ENCODE measurements around the gene EYS.

EYS gene

DNA sequence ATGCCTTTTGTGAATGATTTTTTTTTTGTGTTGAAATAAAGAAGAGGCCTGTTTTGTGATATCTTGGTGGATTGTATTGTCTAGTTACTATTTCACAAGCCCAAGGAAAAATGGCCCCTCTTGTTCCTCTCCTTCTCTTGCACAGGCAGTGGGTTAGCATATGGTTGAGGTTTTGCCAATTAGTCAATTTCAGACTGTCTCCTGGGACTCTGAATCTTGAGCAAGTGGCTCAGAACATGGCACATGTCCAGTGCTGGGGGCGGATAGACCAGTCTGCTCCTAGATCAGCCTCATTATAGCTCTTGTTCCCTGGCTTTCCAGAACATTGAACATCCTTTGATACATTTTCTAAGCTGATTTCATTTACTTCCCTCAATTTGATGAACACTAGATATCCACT lies 1482.2 kb downstream of the EYS start:
- Histone ChIP-seq H3K79me2 (ENCODE audit: insufficient read depth, low read depth) (no peaks in the 10 kb centered on the region), H2AFZ (ENCODE audit: low read depth) (no peak overlapping the region), H3K27me3 (ENCODE audit: insufficient read depth, low read depth) (no peaks in the 10 kb centered on the region), H3K4me1 (ENCODE audit: low read depth, poor library complexity, severe bottlenecking) (peaks cover 4% of the 10 kb centered on the region), H3K27ac (no peak overlapping the region), H3K4me3 (IDR thresholded peaks at IDR 0.05; ENCODE audit: insufficient read depth, low read depth, low read length) (no peak overlapping the region), H3K9ac (no peak overlapping the region), H3K4me2 (no peak overlapping the region), H3K36me3 (ENCODE audit: insufficient read depth) (no peaks in the 10 kb centered on the region), H4K20me1 (ENCODE audit: insufficient read depth) (no peaks in the 10 kb centered on the region)
- TF ChIP-seq CTCF (conservative IDR thresholded peaks at IDR 0.05; ENCODE audit: low read depth, low read length) = no peak

DNA sequence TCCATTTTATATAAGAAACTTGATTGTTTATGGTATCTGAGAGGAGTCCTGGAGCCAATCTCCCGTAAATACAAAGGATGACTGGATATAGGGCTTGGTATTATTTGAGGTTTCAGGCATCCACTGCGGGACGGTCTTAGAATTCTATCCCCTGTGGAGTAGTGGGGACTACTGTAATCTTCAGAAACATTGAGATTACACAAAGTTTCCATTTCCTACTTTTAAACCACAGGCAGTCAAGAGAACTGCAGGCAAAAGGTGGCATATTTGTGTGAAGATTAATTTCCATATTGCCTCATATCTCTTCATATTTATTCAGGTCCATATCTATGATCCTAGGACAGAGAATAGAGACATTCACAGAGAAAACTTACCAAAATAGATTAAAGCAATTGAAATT lies 1485.2 kb downstream of the EYS start:
- H3K36me3 ChIP-seq (ENCODE audit: insufficient read depth) = no peaks in the 10 kb centered on the region
- no peaks in the 10 kb centered on the region for H3K27me3 ChIP-seq (ENCODE audit: insufficient read depth, low read depth)
- no peak overlapping the region for H3K4me2 ChIP-seq
- H4K20me1 ChIP-seq (ENCODE audit: insufficient read depth) = no peaks in the 10 kb centered on the region
- H3K79me2 ChIP-seq (ENCODE audit: insufficient read depth, low read depth) = no peaks in the 10 kb centered on the region
- no peak for TF ChIP-seq CTCF (conservative IDR thresholded peaks at IDR 0.05; ENCODE audit: low read depth, low read length)
- H3K9ac ChIP-seq = no peak overlapping the region
- H3K27ac ChIP-seq = no peak overlapping the region
- no peak overlapping the region for H2AFZ ChIP-seq (ENCODE audit: low read depth)
- H3K4me3 ChIP-seq (IDR thresholded peaks at IDR 0.05; ENCODE audit: insufficient read depth, low read depth, low read length) = no peak overlapping the region
- H3K4me1 ChIP-seq (ENCODE audit: low read depth, poor library complexity, severe bottlenecking) = peaks cover 17% of the 10 kb centered on the region

DNA sequence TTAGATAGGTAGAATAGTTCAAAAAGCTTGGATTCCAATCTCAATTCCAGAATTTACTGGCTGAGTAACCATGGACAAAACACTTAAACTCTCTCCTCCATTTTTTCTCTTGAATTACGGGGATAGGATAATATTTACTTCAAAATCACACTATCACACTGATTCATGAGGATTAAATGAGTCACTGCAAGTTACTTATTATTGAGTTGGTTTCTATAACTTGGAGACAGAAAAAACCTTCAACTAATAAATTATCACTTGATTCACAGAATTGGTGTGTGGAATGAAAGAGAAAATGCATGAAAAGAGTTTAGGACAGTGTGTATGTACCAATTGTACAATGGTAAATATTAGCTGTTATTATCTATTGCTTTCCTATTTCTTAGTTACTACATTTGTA lies 1486.2 kb downstream of the EYS start:
- no peak overlapping the region for H3K27ac ChIP-seq
- no peaks in the 10 kb centered on the region for H4K20me1 ChIP-seq (ENCODE audit: insufficient read depth)
- H3K4me3 ChIP-seq (IDR thresholded peaks at IDR 0.05; ENCODE audit: insufficient read depth, low read depth, low read length) = no peak overlapping the region
- no peak overlapping the region for H2AFZ ChIP-seq (ENCODE audit: low read depth)
- H3K79me2 ChIP-seq (ENCODE audit: insufficient read depth, low read depth) = no peaks in the 10 kb centered on the region
- H3K36me3 ChIP-seq (ENCODE audit: insufficient read depth) = no peaks in the 10 kb centered on the region
- H3K4me2 ChIP-seq = no peak overlapping the region
- H3K4me1 ChIP-seq (ENCODE audit: low read depth, poor library complexity, severe bottlenecking) = peaks cover 17% of the 10 kb centered on the region
- no peak for TF ChIP-seq CTCF (conservative IDR thresholded peaks at IDR 0.05; ENCODE audit: low read depth, low read length)
- no peaks in the 10 kb centered on the region for H3K27me3 ChIP-seq (ENCODE audit: insufficient read depth, low read depth)
- no peak overlapping the region for H3K9ac ChIP-seq

- no peaks in the 10 kb centered on the region for H3K36me3 ChIP-seq (ENCODE audit: insufficient read depth)
- no peak overlapping the region; the same call in 1 of the 2 replicates for H2AFZ ChIP-seq (ENCODE audit: low read depth)
- H3K79me2 ChIP-seq (ENCODE audit: insufficient read depth, low read depth) = no peaks in the 10 kb centered on the region
- peaks cover 17% of the 10 kb centered on the region for H3K4me1 ChIP-seq (ENCODE audit: low read depth, poor library complexity, severe bottlenecking)
- TF ChIP-seq CTCF (conservative IDR thresholded peaks at IDR 0.05; ENCODE audit: low read depth, low read length) = no peak
- H3K9ac ChIP-seq = no peak overlapping the region
- no peak overlapping the region for H3K27ac ChIP-seq
- no peaks in the 10 kb centered on the region for H3K27me3 ChIP-seq (ENCODE audit: insufficient read depth, low read depth)
- H3K4me3 ChIP-seq (IDR thresholded peaks at IDR 0.05; ENCODE audit: insufficient read depth, low read depth, low read length) = no peak overlapping the region
- no peaks in the 10 kb centered on the region for H4K20me1 ChIP-seq (ENCODE audit: insufficient read depth)
- H3K4me2 ChIP-seq = no peak overlapping the region
Observed at GRCh38 chr6:64217721-64218620, 1489.1 kb downstream of the EYS start.
